NCI-H526 (cell line): Measurements from ENCODE around the gene SPRED1.

ENCODE experiments used
- DNase-seq, 2 experiments: peaks; one replicate each; lab custom pipeline; 2025; lab: John Stamatoyannopoulos, UW

The SPRED1 gene

DNA sequence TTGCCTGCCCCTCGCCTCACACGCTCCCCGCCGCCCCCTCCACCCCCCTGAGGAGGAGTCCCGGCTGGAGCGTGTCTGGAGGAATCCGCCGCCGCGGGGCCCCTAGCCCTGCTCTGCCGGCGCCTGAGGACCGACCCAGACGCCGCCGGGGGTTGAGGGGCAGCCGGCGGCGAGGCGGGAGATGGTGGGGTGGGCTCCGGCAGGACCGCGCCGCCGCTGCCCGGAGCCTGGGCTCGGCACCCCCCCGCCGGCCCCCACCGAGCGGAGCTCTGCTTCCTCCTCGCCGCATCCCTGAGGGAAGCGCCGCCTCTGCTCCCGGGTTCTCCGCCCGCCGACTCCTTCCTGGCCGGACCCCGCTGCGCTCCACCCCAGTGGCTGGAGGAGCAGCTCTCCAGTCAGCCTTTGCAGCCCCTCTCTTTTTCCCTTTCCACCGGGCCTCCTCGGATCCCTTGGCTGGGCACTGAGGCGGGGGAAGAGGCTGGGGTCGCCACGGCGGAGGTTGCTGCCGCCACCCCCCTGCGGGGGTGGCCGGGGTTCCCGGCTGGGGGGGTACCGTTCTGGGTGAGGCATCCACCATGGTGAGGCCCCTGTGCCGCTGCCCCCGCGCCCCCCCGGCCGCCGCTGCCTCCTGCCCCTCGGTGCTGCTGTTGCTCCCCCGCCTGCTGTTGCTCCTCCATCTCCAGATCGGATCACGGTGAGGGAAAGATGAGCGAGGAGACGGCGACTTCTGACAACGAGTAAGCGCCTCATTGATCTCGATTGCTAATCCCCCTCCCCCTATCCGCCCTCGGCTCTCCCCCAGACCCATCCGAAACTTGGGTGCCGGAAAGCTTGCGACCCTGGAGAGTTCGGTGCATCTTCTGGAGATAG, at the start of gene SPRED1:
SPRED1 (plus strand) TSS at position 356 of the 870 bp plus-strand sequence; CDS start at position 706, 350 bp downstream.
- peak in 1 of 2 experiments; percentile 71 for DNase-seq

GRCh38 chr15:38205526-38206272, 46.9 kb upstream of the SPRED1 start:
- no peak for DNase-seq

DNA sequence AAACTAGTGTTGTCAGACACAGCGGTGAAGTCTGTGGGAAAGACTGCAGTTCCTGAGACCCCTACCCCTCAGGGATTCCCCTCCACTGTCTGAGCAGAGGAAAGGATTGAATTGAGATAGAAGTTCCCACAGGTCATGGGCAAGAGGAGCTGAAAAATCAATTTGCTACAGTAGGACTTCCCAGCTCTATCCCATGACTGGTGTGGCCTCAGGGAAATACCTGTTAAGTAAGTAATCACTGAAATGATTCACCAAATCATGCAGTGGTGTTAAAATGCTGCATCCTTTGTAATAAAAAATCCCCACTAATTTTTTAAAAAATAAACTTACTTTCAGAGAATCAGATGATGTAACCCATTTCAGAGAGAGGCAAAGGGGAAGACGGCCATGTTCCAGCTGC, 45.0 kb upstream of the SPRED1 start:
- no peak for DNase-seq

DNA sequence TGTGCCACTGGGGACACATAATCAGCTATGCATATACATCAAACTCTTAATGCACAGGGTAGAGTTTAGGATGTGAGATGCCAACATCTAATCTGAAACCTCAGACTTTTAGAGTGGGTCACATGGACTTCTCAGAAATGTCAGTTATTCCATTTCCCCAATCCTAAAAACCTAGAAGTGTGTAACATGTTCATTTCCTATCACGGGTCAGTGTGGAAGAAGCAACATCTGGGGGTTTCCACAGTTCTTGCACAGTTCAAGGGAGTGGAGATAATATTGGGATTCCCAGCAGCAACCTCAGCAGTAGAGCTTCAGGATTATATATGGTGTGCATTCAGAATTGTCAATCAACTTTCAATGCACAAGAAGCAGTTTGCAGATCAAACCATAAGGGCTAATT, 44.4 kb upstream of the SPRED1 start:
- DNase-seq: no peak

- no peak for DNase-seq
Observed at GRCh38 chr15:38208779-38209178, 43.9 kb upstream of the SPRED1 start.

DNA sequence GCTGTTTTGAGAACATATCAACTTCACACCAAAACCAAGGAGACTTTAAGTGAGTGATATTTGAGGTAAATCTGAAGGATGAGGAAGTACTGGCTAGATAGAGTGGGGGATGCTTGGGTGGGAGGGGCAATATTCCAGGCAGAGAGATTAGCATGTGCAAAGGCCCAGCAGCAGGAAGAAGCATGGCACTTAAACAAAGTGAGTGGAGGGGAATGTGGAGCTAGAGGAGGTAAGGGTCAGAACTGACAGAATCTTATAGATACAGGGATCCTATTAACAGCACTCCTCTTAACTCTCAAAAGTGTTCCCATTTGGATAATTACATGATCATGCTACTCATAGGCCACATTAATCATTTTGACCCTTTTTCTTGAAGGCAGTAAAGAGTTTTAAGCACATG, 41.4 kb upstream of the SPRED1 start:
- DNase-seq: no peak

- DNase-seq: no peak
Observed at GRCh38 chr15:38211811-38212210, 40.8 kb upstream of the SPRED1 start.

DNA sequence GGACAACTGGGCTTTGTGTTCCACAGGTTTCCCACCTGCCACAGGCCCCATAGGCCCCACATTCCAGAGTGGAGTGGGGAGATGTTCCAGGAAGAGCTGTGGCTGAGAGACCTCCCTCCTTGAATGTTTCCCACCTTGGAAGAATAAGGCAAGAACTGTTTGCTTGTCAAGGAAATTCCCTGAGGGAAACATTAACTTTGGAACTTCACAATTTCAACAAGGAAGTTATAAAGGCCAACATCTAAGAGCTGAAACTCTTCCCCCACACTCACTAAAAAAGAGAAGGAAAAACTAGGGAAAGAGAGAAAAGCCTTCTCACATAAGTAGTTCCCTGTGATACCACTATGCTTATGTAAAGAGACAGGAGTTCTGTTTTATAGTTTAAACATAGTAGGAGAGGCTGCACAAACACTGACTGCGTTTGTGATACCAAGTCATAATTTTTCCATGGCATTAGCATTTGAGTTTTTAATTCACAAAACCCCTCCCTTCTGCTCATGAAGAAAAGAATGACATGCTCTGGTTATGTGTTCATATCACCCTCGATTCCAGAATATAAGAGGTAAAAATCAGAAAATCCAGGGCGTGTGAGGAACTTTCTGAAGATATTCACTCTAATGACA, 39.8 kb upstream of the SPRED1 start:
- no peak for DNase-seq

GRCh38 chr15:38213356-38213755, 39.3 kb upstream of the SPRED1 start:
- no peak for DNase-seq

DNA sequence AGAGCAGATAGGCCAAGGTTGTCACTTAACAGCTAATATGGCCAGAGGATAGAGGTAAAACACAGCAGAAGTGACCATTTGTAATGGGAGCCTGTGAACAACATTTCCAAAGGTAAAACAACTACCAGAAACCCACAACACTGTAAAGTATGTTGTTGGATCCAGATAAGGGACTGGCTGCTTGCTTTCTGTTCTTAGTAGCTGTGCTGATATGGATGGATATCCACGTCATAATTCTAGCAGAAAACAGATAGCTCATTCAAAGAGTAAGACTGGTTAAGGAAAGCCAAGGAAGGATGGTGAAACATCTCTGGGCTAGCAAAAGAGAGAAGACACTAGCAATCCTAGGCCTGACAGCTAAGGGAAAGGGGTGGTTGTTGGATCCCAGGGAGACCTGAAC, 36.9 kb upstream of the SPRED1 start:
- DNase-seq: no peak

GRCh38 chr15:38216763-38217162, 35.9 kb upstream of the SPRED1 start:
- no peak for DNase-seq

DNA sequence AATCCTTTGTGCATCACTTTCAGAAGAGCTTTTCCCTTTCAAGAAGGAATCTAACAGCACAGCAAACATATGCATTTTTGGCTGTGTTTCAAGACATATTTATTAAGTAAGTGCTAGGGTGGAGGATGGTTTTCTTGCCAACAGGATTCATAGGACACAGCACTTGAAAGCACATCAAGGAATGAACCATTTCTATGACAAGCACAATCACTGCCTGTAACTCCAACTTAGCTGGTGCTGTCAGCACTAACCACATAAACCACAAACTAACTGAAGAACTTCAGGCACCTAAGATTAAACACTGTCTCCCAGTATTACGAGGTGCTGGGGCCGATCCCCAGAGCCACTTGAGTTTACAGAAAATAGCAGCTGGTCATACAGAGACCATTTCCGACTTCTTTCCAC, 35.4 kb upstream of the SPRED1 start:
- DNase-seq: no peak

DNA sequence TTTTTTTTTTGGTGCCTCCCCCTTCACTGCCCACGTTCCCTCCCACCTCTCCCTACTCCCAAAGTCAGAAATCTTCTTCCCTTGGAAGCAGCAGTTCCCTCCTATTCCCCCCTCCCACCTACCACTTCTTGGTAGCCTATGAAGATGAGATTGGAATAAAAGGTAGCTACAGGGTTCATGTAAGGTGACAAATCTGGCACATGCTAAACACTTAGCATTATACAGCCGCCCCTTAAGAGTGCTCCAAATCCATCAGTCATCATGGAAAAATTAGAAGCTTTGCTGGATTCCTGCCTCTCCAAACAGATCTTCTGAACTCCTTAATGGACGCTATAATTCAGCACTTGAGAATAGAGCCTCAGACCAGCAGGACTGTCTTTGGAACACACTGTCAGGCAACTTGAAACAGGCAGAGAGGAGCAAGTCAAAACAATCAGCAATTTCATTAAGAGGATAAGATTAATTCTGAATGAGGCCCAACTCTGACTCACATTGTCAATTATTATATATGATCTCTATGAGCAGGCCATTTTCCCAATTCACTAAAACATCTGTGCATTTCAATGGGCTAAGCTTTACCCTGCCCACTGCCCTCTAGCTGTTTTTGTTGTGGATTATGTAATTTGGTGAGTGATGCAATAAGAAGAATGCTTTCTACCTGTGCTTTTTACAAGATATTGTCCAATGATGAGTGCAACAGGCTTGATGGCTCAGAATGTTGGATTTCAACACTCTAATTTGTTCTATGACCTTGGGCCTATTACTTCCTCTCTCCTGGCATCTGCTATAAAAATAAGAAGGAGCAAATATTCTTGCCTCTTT, 34.6 kb upstream of the SPRED1 start:
- no peak for DNase-seq

DNA sequence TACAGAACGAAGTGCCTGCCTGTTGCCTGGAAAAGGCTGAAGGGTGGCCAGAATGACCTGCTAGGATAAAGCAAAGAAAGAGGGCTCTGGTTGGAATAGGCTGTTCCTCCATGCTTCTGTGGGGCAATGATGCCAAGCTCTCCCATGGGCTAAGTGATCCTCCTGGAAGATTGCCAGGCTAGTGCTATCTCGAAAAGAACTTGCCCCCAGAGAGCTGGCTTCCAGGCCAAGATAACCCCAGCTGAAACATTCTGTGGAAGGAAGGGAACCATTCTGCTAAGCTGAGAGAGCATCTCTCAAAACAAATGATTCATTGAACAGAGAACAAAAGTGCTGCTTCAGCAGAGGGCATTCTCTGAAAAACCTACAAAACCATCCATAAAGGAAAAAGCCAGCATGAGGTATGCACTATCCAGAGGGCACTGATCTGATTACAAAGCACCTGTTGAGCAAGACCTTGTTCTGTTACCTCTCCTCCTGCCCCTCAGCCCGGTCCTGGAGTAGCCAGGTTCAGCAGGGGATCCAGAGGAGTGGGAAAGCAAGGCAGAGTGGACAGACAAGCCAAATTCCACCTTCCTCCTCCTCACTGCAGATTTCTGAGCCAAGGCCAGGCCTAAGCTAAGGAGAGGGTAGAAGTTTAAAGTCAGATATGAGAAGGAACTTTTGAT, 31.9 kb upstream of the SPRED1 start:
- no peak for DNase-seq

DNA sequence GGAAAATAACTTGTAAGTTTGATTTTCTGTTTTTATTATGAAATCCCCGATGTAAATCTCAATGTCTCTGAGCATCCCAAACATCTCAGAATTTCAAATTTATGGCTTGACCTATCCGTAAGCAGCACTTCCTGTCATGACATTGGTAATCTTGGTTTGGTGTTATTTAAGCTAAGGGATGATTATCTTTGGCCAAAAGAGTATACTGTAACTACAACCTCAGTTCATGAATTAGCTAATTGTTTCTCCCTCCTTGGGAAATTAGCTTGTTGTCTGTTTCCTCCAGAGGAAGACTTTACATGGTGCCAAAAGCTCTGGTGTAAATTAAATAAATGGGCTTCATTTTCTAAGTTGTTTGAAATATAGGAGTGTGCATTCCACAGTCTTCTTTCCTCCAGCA, 28.1 kb upstream of the SPRED1 start:
- no peak for DNase-seq

DNA sequence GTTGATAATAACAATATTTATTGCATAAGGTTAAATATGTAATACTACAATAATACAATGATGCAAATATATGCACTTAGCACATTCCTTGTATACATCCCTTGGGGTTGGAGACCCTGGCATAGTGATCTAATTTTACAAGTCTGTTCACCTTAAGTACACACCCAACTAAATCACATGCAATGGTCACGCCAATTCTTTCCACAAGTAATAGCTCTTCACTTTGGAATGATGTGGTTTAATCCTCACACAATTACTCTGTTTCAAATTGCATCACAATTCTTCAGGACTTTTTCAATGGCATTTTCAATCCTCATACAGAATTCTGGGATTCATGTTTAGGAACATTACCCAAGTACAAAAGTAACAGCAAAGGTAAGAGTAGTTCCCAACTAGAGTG, 27.3 kb upstream of the SPRED1 start:
- DNase-seq: no peak

GRCh38 chr15:38226608-38227266, 25.9 kb upstream of the SPRED1 start:
- peak; percentile 7 to 42 for DNase-seq

DNA sequence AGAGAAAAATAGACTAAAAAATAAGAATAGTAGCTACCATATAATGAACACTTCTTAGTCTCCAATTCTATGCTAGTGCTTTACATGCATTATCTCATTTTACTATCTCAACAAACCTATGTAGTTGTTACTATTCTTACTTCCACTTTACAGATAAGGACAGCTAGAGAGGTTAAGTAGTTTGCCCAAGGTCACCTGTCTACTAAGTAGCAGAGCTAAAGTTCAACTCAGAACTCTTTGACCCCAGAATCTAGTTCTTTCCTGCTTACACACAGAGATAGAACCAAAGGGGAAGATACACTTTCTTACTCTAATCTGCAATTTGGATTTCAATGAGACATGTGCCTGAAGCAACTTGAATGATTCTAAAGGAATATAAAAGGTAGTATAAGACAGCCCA, 24.7 kb upstream of the SPRED1 start:
- no peak for DNase-seq

- no peak for DNase-seq
Observed at GRCh38 chr15:38228618-38229017, 24.0 kb upstream of the SPRED1 start.

GRCh38 chr15:38229705-38230310, 22.8 kb upstream of the SPRED1 start:
- DNase-seq: no peak
